Hematopoietic multipotent progenitor cell treated with erythropoietin and hydrocortisone succinate and interleukin-3 and kit ligand, for 8 days (in vitro differentiated cells): ENCODE results near the gene TTLL3.
A peak's percentile ranks its signal among the peaks of the same experiment; 100 is the strongest.
"Not testable (repeated sequence)": the region's sequence is repeated elsewhere in the genome, so short reads cannot be mapped to it uniquely, and the experiment has no call there.

Source experiments
- DNase-seq: peaks from one replicate; pipeline ENCODE4 v3.0.0-alpha.2; 2015

The TTLL3 gene, protein sequence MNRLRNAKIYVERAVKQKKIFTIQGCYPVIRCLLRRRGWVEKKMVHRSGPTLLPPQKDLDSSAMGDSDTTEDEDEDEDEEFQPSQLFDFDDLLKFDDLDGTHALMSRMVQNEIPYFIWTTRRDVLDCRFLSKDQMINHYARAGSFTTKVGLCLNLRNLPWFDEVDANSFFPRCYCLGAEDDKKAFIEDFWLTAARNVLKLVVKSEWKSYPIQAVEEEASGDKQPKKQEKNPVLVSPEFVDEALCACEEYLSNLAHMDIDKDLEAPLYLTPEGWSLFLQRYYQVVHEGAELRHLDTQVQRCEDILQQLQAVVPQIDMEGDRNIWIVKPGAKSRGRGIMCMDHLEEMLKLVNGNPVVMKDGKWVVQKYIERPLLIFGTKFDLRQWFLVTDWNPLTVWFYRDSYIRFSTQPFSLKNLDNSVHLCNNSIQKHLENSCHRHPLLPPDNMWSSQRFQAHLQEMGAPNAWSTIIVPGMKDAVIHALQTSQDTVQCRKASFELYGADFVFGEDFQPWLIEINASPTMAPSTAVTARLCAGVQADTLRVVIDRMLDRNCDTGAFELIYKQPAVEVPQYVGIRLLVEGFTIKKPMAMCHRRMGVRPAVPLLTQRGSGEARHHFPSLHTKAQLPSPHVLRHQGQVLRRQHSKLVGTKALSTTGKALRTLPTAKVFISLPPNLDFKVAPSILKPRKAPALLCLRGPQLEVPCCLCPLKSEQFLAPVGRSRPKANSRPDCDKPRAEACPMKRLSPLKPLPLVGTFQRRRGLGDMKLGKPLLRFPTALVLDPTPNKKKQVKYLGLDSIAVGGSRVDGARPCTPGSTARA

DNA sequence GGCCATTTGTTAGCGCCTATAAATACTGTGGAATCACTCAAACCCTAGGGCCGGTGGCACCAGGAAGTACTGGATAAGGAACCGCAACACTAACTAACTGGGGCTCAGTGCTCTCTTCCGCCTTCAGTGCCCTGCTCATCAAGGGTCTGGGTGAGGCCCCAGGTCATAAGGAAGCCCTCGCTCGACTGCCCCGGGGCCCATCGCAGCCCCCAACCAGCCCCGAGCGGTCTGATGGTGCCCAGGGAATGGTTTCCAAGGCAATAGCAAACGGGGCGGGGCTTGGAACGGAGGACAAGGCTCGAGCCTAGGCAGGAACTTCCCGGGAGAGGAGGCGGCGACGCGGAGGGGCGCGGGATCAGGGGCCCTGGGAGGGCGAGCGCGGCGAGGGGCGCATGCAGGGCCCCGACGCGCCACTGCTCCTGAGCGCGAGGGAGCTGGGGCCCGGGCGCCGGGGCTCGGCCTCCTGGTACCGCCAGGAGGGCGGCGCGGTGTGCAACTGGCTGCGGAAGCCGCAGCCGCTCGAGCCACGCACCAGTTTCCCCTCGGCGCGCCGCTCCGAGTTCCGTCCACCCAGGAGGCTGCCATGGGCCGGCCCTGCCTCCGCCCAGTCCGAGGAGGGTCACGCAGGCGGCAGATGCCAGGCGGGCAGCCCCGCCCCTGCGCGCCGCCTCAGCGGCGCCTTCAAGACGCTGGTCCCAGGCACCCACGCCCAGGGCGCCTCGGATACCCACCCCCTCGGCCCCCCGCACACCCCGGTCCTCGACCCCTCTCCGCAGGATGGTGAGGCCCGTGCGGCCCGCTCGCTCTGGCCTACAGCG is at the start of gene TTLL3:
Gene TTLL3, plus strand, starts transcription at position 648 of the 818 bp plus-strand sequence. CDS start 400 bp downstream, outside the sequence.
- peak; percentile 68 for DNase-seq

DNA sequence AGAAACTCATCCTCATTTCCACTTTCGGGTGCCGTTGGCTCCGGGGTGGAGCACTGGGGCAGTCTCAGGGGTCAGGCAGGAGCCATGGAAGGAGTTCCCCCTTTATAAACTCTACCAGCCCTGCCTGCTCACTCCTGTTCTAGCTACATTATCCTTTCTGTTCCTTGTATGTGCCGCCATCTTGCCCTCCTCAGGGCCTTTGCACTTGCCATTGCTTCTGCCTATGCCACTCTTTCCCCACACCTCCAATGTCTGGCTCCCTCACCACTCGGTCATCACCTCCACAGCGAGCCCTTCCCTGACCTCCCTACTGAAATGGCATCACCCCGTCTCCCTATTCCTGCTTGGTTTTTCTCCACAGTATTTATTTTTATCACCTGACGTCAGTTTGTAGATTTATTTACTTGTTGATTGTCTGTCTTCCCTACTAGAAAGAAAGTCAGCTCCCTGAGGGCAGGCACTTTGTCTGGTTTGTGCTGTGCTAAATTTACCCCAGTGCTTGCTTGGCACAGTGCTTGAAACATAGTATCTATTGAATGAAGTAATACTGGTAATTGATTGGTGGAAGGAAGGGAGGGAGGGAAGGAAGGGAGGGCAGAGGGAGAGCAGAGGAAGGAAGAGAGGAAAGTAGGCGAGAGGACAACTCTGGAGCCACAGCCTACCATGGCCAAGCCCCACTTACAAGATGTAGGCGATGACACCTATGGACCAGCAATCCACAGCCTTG is 49.1 kb upstream of the TTLL3 start:
- DNase-seq, result no peak

DNA sequence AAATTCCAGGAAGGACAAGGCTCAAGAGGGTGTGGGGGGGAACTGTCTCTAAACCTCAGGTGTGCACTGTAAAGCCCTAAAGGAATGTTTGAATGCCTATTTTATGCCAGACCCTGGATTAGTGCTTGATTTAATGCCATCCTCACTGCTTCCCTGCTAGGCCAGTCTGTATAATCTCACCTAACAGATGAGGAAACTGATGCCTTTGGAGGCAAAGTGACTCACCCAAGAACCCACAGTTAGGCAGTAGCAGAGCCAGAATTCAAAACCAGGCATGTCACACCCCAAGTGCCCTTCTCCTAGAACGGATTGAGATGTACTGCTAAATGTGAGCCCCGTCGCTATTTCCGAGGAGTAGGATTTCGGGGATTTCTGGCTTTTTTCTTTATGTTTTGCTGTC is 48.1 kb upstream of the TTLL3 start:
- no peak for DNase-seq

DNA sequence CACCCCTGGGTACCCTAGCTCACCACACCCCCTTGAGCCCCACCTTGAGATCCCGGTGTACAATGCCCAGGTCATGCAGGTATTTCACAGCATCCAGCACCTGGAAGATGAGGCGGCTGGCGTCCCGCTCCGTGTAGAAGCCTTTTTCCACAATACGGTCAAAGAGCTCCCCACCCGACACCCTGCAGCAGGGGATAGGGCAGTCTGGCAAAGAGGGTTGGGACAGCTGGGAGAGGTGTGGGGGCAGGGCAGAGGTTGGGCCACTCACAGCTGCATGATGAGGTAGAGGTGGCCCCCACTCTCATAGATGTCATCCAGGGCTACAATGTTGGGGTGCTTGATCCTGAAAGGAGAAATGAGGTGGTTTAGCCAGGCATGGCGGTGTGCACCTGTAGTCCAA is 47.2 kb upstream of the TTLL3 start:
- DNase-seq, result no peak

DNA sequence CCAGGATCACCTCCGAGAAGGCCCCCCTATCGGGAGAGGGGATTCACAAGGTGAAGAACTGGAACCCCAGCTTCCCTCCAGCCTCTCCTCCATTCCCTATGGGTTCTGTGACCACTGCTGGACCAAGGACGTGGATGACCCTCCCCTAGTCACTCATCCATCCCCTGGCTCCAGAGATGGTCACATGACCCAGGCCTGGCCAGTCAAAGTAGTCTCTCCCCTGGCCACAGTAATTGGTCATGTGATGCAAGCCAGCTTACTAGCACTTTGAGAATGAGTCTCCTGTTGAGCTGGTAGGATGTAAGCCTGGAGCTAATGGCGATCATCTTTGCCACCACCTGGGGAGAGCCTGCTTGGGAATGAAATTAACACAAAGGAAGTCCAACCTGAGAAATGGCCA is 44.2 kb upstream of the TTLL3 start:
- DNase-seq, result no peak

DNA sequence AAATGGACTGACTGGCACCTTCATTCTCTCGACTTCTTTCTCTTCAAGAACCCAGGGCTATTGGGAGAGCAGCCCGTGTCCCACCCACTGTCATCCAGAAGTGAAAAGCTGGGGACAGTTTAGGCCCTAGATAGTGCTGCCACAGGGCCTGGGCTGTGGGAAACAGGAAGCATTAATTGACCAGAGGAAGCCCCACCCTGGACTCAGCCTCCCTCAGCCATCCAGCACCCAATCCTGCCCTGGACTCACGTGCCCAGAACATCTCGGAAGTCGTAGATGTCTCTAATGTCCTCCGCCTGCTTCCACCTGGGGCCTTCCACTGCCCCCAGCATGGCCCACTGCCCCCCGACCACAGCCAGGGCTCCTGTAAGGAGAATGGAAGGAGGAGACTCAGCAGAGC is 42.6 kb upstream of the TTLL3 start:
- DNase-seq, result no peak

DNA sequence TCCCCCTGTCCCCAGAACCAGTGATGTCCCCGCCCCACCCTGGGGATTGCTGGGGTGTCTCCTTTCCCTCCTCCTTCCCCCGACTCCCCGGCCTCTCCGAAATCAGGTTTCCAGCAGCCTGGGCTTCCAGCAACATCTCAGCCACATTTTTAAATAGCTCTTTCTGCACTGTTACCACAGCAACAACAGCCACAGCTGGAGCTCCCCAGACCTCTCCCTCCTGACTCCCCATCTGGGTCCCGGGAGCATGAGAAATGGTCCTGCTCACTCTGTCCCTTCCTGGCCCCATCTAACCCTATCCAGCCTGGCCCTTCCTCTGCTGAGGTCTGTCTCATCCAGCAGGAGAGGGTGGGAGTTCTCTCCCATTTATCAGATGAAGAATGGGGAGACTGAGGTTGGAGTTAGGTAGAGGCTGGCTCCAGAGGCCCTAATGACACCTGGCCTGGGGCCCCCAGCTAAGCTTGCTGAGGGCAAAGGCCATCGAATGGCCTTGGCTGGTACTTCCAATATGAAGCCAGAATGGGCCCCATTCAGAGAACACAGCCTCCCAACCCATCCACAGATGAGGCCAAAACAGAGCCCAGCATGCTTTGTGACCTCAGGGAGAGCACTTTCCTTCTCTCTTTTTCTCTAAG is 41.8 kb upstream of the TTLL3 start:
- no peak for DNase-seq

DNA sequence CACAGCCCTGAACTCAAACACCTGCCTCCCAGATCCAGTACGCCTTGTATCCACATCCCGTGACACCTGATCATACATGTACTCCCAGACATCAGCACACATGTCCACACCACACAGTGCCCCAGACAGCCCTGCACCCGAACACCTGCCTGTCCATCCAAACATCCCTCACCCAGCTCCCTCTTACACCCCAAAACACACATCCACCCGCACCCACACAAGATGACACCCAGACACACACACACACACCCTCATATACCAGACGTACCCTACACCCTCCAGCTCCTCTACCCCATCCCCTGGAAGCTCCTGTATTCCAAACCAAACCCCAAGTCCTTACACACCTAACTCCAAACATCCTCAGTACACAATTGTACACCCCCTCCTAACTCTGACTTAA is 41.0 kb upstream of the TTLL3 start:
- no peak for DNase-seq

DNA sequence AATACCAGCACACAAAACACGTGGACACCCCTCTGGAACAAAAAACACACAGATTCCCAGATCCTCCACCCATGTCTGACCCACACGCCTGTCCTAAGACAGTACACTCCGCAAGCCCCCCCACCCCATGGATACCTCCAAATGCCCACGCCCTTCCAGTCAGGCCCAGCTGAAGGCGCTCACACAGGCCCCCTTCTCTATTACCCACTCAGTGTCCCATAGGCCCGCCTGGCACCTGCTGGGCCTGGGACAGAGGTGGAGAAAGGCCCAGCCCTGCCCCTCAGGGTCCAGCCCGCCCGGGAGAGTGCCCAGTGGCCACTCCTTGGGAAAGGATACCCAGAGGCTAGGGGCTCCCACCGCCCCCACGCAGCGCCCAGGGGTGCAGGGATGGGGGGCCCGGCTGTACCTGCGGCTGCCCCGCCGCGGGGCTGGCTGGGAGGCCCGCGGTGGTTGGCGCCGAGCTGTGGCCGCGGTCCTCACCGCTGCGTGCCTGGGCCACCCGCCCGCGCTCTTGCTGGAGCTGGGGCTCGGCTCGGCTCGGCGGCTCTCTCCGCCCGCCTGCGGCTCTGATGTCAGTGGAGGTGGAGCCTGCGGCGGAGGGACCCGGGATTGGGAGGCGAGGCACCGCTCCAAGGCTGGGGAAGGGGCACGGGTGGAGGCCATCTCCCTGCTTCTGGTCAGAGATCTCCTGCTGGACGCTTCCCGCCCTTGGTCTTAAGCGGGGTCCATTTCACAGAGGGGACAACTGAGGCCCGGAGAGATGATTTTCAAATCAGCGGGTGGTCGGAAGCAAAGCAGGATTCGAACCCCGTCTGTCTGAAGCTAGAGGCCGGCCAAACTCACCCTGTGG is 40.4 kb upstream of the TTLL3 start, which contains the start of gene CAMK1:
Gene CAMK1, minus strand, starts transcription at position 522 of the 850 bp plus-strand sequence. CDS start 2,198 bp downstream, outside the sequence.
- peak; percentile 50 for DNase-seq

DNA sequence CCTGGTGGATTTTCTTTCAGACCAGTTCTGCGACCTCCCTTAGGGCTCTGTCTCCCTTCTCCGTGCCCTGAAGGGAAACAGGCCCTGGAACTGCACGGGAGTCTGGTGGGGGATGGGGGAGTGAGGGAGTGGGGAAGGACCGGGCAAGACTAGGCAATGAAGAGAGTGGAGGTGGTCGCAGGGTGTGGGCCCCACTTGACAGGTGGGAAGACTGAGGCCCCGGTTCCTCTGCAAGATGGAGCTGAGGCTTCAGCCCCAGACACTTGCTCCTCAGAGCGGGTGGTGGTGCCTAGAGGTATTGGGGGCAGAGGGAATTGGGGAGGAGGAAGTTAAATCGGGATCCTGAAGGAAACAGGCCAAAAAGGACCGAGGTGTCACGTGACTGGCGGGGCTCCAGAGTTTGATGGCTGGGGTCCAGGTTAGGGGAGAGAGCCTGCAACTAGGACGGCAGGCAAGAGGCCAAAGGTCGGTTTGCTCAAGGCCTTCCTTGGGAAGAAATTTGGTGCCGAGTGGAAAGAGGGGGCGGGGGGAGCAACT is 39.7 kb upstream of the TTLL3 start:
- DNase-seq, result no peak

DNA sequence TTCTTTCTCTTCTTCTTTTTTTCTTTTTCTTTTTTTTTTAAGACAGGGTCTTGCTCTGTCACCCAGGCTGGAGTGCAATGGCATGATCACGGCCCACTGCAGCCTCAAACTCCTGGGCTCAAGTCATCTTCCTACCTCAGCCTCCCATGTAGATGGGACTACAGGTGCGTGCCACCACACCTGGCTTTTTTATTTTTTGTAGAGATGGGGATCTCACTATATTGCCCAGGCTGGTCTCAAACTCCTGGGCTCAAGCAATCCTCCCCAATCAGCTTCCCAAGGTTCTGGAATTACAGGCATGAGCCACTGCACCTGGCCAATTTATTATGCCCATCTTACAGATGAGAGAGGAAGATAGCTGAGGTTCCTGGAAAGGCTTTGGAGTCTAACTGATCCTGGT is 39.1 kb upstream of the TTLL3 start:
- not testable (repeated sequence) for DNase-seq

DNA sequence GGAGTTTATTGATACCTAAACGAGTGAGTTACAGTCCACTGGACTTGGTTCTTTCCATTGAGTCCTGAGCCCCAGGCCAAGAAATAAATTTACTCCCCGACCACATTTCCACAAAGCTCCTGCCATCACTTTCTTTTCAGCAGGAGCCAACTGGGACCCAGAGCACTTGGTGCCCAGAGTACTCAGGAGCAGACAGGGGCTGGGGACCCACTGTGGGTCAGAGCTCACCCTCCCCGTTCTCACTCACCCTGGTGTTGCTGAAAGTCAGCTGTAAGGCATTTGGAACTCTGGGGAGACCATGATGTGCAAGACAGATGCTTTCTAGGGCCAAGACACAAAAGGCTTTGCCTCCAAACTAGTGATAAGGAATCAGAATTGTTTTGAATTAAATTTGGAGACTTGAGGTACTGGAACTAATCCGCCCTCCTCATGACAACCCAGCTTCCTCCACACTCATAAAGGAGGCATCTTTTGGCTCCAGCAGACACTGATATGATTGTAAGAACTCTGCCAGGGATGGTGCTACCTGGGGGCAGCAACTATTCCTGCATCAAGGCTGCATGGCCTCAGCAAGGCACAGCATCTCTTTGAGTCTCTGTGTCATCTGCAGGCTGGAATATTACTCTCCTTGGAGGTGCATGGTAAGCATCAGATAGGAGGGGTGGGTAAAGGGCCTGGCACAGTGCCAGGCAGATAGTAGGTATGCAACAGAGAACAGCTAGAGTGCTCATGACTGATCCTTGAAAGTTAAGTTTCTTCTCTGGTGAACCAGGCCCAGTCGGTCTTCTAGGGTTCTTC is 33.0 kb upstream of the TTLL3 start:
- DNase-seq, result peak; percentile 66

DNA sequence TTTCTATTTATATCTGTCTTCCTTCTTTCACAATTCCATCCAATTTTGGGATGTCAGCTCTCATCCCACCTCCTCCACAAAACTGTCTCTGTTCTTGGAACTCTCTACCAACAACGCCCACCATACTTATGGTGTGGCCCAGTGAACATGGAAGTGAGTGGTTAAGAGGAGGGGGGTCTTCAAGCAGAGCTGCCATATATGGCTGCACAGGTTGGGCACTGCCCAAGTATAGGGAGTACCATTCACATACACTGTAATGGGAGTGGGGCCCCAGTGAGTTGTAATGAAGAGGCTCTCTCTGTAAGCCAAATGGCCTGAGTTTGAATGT is 32.4 kb upstream of the TTLL3 start:
- DNase-seq, result no peak

DNA sequence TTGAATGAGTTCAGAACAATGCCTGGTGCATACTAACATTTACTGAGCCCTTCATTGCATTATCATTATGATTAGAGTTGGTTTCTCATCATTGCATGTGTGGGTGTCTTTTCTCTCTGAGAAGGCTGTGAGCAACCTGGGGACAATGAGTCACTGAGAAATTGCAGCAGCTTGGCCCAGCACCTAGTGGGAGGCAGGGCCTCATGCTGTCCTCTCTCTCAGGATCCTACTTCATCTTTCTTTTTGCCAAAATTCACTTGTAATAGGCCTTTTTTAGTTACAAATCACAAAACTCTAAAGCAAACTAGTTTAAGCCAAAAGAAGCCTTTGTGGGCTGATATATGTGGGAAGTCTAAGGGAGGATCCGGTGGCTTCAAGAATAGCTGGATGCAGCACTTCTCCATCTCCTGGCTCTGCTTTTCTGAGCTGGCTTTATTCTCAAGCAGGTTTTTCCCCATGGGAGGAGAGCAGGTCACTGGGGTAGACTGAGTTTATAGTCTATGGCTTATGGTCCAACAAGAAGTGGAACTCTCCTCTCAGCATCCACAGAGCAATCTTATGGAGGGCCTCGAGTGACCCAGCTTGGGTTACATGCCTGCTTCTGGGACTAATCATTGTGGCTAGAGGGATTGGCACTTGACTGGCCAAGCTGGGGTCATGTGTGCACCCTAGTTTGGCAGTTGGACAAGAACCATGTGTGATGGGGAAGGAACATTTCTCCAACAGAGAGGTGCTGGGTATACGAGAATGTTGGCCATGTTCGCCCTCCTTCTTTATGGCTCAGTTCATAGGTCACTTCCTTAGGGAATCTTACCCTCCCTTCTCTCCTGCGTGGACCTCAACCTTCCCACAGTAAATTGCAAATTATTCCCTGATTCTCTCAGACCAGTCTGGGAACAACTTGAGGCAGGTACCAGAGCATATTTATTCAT is 31.7 kb upstream of the TTLL3 start:
- no peak for DNase-seq

DNA sequence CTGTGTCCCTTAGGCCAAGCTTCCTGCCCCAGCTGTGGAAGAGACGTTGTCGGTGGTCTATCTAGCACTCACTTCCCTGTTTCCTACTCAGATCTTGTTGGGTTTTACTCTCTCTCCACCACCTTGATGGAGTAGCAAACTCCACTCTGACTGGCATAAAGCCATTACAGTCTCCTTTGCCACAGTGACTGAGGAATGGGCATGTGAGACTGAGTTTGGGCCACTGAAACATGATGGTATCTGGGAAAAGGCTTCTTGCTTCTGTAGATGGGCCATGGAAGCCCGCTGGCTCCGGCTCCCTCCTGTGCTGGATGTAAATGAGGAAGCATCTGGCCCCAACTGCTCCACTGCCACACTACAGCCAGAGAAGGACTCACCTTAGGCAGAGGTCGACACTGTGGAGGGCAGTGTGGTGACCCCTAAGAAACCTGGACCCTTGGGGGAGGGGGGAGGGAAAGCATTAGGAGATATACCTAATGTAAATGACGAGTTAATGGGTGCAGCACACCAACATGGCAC is 30.9 kb upstream of the TTLL3 start:
- DNase-seq, result no peak

DNA sequence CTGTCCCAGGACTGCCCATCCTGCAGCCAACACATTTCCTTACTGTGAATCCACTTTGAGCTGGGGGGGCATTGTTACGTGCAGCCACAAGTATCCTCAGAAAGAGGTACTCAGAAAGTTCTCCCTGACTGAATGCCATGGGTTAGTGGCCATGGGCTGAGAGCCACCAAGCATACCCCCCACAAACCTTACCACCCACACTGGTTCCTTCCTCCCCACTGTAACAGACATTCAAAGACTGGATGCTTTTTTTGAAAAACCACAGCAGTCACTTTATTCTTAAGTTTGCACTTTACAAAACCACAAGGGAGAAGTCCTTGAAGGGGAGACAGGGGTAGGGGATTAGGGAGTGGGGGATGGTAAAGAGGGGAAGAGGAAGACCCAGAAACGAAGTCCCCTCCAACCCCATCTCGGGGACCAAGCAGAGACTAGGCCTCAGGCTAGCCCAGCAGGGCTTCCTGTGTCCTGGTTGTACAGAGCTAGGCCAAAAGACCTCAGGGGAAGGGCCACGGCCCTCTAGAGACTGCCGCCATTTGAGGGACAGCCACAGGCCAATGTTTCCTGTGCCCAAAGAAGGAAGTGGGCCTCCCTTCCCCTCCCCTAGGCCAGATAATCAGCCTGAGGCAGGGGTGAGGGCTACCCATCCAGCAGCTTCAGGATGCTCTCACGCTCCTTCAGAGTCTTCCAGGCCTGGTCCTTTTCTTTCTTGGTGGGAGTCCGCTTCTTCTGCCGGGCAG is 30.2 kb upstream of the TTLL3 start:
- peak; percentile 50 for DNase-seq

DNA sequence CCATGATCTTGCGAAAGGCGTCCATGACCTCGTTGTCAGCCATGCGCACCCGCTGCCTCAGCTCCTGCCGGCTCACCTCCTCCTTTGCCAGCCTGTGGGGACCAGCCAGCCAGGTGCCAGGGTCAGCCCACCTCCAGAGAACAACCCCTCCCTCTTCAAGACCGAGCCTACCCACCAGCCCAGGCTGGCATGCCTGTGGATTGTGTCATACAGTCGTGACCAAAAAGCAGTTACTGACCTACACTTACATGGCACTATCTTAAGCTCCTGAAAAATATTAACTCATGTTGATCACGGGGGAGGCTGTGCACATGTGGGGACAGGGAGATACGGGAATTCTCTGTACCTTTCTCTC is 29.6 kb upstream of the TTLL3 start:
- no peak for DNase-seq

DNA sequence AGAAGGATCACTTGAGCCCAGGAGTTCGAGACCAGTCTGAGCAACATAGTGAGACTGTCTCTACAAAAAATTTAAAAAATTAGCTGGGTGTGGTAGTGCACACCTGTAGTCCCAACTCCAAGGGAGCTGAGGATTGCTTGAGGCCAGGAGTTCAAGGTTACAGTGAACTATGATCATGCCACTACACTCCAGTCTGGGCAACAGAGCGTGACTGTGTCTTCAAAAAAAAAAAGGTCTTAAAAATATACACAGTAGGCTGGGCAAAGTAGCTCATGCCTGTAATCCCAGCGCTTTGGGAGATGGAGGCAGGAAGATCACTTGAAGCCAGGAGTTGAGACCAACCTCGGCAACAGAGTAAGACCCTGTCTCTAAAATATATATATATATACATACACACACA is 29.2 kb upstream of the TTLL3 start:
- no peak for DNase-seq
